HG02981 (cell line): ENCODE data around the gene GOLGA6C.
"Not testable (repeated sequence)": the region's sequence is repeated elsewhere in the genome, so short reads cannot be mapped to it uniquely, and the experiment has no call there.

Source experiments
- ATAC-seq: cut with Tn5 transposase; IDR thresholded peaks from one replicate; pipeline ENCODE4 v1.9.1; 2021; ENCODE audit warnings: mild to moderate bottlenecking, moderate library complexity; ENCODE audit not compliant: unreplicated experiment

Gene GOLGA6C

GRCh38 chr15:75248991-75249390 is 9.1 kb upstream of the GOLGA6C start:
- ATAC-seq = not testable (repeated sequence)

GRCh38 chr15:75249726-75250125 is 8.4 kb upstream of the GOLGA6C start:
- no peak for ATAC-seq

GRCh38 chr15:75251343-75251742 is 6.8 kb upstream of the GOLGA6C start:
- ATAC-seq = not testable (repeated sequence)

DNA sequence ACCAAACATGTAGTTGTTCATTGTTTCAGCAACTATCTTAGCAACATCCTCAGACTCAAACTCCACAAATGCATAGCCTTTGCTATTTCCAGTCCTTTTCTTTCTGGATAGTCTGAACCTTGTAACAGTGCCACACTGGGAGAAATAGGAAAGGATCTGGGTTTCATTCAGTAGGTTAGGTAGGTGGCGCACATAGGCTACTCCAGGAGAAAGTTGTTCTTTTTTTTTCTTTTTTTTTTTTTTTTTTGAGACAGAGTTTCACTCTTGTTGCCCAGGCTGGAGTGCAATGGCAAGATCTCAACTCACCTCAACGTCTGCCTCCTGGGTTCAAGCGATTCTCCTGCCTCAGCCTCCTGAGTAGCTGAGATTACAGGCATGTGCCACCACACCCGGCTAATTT is 5.8 kb upstream of the GOLGA6C start:
- ATAC-seq = not testable (repeated sequence)

DNA sequence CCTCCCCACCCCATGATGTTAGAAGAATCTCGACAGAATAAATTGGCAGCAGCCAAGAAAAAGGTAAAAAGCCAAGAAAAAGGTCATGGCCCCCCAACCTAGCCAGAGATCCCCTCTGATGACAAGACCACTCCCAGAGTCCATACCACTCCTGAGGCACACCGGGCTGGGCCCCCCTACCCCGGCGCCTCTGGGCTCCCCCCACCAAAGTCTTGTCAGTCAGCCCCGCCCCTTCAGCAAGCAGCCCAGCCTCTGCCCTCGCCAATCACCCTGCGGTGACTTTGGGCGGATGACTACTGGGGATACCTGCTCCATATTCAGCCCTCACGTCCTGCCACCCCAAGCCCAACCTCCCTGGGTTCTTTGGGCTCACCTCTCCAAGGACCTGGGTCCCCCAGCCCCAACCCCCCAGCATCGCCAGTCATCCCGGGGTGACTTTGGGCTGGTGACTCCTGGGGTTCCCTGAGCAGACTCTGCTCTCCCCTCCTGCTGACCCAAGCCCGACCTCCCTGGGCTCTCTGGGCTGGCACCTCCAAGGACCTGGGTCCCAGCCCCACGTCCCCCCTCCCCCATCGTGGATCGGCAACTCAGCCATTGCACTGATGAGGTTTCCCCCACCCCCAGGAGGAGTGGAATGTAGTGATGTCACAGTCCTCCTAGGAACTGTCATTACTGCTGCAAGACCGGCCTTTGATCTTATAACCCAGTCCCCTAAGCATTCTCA is 648 bp downstream of the GOLGA6C start:
- ATAC-seq = not testable (repeated sequence)

DNA sequence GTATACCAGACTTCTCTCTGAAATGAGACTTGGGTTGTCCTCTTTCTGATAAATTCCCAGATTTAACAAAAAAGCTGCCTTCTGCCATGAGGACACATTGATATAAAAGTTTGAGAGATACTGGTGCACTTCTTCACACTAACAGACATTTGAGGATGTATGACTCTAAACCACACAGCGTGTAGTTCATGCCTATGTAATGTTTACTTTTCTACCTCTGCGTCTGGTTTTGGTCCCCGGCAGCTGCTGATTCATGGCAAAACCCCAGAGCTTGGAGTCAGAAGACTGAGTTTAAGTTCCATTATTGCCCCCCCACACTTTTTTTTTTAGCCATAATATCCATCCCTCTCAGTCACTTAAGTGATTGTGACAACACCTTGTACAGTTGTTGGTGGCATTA is 1.7 kb downstream of the GOLGA6C start:
- not testable (repeated sequence) for ATAC-seq

GRCh38 chr15:75273751-75274359 is 15.7 kb downstream of the GOLGA6C start:
- ATAC-seq = not testable (repeated sequence)

DNA sequence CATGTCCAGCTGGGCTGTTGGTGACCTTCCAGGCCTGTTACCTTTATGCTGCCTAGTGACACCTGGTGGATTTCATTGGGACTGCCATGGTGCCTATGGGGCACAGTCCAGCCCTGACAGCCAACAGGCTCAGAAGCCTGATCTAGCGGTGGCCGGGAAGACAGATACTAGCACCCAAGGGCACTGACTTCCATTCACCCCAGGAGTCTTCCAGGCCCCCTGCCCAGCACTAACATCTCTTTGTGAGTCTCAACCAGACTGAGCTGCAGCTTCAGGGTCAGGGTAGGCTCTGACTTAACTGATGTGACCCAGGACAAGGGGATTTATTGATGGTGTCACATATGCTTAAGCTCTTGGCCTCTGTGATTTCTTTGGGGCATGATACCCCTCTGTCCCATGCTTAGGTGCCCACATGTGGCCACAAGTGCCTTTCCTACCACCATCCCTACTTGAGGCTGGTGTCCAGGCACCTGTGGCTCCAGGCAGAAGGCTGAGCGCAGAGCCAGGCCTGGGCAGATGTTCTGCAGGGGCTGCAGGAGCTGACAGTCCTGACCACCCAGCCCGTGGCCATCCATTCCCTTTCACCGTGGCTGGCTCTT is 16.5 kb downstream of the GOLGA6C start:
- ATAC-seq = not testable (repeated sequence)

- not testable (repeated sequence) for ATAC-seq
These were observed 17.5 kb downstream of the GOLGA6C start for GRCh38 chr15:75275617-75276016.

- not testable (repeated sequence) for ATAC-seq
These were observed 20.4 kb downstream of the GOLGA6C start for GRCh38 chr15:75278497-75278896.

GRCh38 chr15:75282572-75282971 is 24.4 kb downstream of the GOLGA6C start, which contains the start of gene GOLGA6D:
GOLGA6D (plus strand) TSS chr15:75282835; CDS start chr15:75282876, 41 bp downstream.
- ATAC-seq = not testable (repeated sequence)

- not testable (repeated sequence) for ATAC-seq
These were observed 26.0 kb downstream of the GOLGA6C start for GRCh38 chr15:75284152-75284551.

DNA sequence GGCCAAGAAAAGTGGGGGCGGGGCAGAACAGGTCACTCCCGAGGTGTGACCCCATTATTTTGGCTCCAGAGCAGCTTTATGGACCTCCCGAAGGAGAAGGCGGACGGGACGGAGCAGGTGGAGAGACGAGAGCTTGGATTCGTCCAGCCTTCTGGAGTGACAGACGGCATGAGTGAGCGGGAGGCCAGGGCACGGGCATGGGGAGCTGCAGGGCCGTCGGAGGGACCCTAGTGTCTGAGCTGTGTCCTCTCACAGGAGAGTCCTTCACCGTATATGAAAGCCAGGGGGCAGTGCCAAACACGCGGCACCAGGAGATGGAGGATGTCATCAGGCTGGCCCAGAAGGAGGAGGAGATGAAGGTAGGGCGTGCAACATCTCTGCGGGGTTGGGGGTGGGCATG is 35.5 kb downstream of the GOLGA6C start:
- ATAC-seq = not testable (repeated sequence)

DNA sequence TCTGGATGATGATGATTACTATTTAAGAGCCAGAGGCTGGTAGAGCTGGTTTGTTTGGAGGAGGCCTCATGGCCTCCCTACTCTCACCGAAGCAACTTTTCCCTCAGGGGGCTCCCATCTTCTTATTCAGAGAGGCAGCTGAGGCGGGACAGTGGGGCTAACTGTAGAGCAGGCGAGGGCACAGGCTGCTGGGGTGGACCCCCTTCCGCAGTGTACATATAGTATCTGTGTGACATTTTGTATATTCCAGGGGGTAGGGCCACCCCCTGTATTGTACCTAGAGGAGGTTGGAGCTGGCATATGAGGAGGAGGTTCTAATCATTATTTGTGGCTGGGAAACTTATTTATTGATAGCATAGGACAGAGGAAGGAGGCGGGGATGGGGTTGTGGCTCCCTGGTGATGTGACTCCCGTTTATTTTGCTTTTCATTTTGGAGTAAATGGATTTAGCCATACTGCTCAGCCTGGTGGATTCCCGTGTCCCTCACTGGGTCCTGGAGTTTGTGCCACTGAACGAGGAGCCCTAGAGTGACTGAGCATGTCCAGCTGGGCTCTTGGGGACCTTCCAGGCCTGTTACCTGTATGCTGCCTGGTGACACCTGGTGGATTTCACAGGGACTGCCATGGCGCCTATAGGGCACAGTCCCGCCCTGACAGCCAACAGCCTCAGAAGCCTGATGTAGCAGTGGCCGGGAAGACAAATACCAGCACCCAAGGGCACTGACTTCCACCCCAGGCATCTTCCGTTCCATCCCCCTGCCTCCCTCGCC is 40.6 kb downstream of the GOLGA6C start:
- not testable (repeated sequence) for ATAC-seq

- not testable (repeated sequence) for ATAC-seq
These were observed 41.2 kb downstream of the GOLGA6C start for GRCh38 chr15:75299311-75299688.

DNA sequence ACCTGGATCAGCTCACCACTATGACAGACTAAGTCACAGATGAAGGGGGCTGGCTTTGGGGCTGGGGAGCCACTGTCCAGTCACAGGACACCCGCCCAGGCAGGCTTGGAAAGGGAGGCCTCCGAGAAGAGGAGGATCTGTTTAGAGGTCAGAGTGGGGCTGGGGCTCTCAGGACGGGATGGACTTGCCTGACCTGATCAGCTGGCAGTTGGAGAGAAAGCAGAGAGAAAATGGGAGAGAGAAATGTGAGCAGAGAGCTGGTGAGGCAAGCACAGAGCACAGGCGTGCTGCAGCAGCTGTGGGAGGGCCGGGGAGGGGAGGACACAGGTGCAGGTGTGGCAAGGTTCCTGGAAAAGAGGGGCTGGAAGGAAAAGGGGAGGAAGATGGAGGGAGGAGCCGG is 41.9 kb downstream of the GOLGA6C start:
- ATAC-seq = not testable (repeated sequence)

GRCh38 chr15:75302318-75302717 is 44.2 kb downstream of the GOLGA6C start:
- ATAC-seq = no peak

DNA sequence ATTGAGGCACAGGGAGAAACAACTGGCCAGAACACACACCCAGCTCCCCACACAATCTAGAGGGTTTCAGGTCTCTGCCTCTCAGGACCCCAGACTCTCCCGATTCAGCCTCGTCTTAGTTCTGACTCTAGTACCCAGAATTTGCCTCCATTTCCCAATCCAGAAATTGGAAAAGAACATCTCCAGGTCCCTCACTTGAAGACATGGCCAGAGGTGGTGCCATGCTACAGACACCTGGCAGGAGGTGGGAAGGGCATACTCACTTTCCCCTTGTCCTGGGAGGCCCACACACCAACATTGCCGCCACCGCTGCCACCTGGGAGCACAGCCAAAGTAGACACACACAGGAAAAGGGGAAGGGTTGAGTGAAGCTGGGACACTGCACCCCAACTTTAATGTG is 44.6 kb downstream of the GOLGA6C start:
- ATAC-seq = not testable (repeated sequence)

GRCh38 chr15:75306188-75306587 is 48.1 kb downstream of the GOLGA6C start:
- ATAC-seq = no peak

GRCh38 chr15:75307778-75308390 is 49.8 kb downstream of the GOLGA6C start:
- ATAC-seq = no peak

GRCh38 chr15:75309711-75310110 is 51.6 kb downstream of the GOLGA6C start:
- ATAC-seq = no peak
